ENCODE data around the gene RNGTT. TPM values are rescaled to one million over a fixed set of nuclear protein-coding genes. Genes with fewer than 3 reads are reported as not detected.
"Not testable (repeated sequence)": the region's sequence is repeated elsewhere in the genome, so short reads cannot be mapped to it uniquely, and the experiment has no call there.

RNGTT gene
- total and polyA plus RNA-seq, 4 donors, result 13.1 to 34.4 (median 20.9) TPM

- Histone ChIP-seq H3K9me3 (ENCODE audit: control insufficient read depth, insufficient read depth, low read length) (no peaks in the 10 kb centered on the region), H3K4me1 (ENCODE audit: control insufficient read depth, insufficient read depth, low read length) (no peaks in the 10 kb centered on the region), H3K27me3 (ENCODE audit: control insufficient read depth, insufficient read depth, low read length) (no peaks in the 10 kb centered on the region), H3K27ac (ENCODE audit: low read depth, low read length) (no peak overlapping the region), H3K36me3 (ENCODE audit: control insufficient read depth, insufficient read depth, low read length) (no peaks in the 10 kb centered on the region), H3K4me3 (ENCODE audit: low read depth, low read length) (no peak overlapping the region)
- 63% methylated on average over 2 of the region's 3 CpGs for WGBS (ENCODE audit: insufficient coverage)
- DNase-seq (ENCODE audit: low read depth in 4 of 6, low spot score in 6 of 6), result no peak
Measured at GRCh38 chr6:88975369-88975768, 12.0 kb upstream of the RNGTT start.

GRCh38 chr6:88972504-88973423 lies 9.3 kb upstream of the RNGTT start:
- Histone ChIP-seq H3K9me3 (ENCODE audit: control insufficient read depth, insufficient read depth, low read length) (no peaks in the 10 kb centered on the region), H3K4me3 (ENCODE audit: low read depth, low read length) (no peak overlapping the region), H3K4me1 (ENCODE audit: control insufficient read depth, insufficient read depth, low read length) (no peaks in the 10 kb centered on the region), H3K27me3 (ENCODE audit: control insufficient read depth, insufficient read depth, low read length) (no peaks in the 10 kb centered on the region), H3K36me3 (ENCODE audit: control insufficient read depth, insufficient read depth, low read length) (no peaks in the 10 kb centered on the region), H3K27ac (ENCODE audit: low read depth, low read length) (no peak overlapping the region)
- no peak for DNase-seq (ENCODE audit: low read depth in 4 of 6, low spot score in 6 of 6)
- WGBS (ENCODE audit: insufficient coverage), result 46% methylated on average over 3 of the region's 6 CpGs

DNA sequence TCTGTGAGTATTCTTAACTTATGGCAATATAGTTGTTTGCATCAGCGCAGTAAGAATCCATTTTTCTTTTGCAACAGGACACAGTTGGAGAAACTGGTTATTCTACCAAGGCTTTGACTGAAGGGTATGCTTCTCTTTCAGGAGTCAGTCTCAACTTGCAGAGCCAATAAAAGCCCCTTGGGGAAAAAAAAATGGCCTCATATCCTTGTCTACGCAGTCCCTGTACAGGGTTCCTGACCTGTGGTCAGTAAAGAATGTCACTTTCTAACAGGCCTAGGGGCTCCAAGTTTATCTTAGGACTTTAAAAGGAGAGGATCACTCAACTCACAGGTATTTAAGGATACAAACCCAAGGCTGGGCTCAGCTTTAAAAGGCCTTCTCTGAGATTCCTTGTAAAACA lies 6.9 kb upstream of the RNGTT start:
- Histone ChIP-seq H3K4me1 (ENCODE audit: control insufficient read depth, insufficient read depth, low read length) (no peaks in the 10 kb centered on the region), H3K4me3 (ENCODE audit: low read depth, low read length) (no peak overlapping the region), H3K27ac (ENCODE audit: low read depth, low read length) (no peak overlapping the region), H3K27me3 (ENCODE audit: control insufficient read depth, insufficient read depth, low read length) (no peaks in the 10 kb centered on the region), H3K9me3 (ENCODE audit: control insufficient read depth, insufficient read depth, low read length) (no peaks in the 10 kb centered on the region), H3K36me3 (ENCODE audit: control insufficient read depth, insufficient read depth, low read length) (no peaks in the 10 kb centered on the region)
- no peak for DNase-seq (ENCODE audit: low read depth in 4 of 6, low spot score in 6 of 6)
- WGBS (ENCODE audit: insufficient coverage), result 100% methylated on average over 1 of the region's 2 CpGs

GRCh38 chr6:88969255-88969654 lies 5.8 kb upstream of the RNGTT start:
- H3K27ac ChIP-seq (ENCODE audit: low read depth, low read length); H3K27me3 ChIP-seq (ENCODE audit: control insufficient read depth, insufficient read depth, low read length); DNase-seq (ENCODE audit: low read depth in 4 of 6, low spot score in 6 of 6); H3K9me3 ChIP-seq (ENCODE audit: control insufficient read depth, insufficient read depth, low read length); H3K4me3 ChIP-seq (ENCODE audit: low read depth, low read length); H3K36me3 ChIP-seq (ENCODE audit: control insufficient read depth, insufficient read depth, low read length); H3K4me1 ChIP-seq (ENCODE audit: control insufficient read depth, insufficient read depth, low read length): not testable (repeated sequence)
- WGBS (ENCODE audit: insufficient coverage), result 100% methylated on average over 1 of the region's 2 CpGs

- Histone ChIP-seq H3K4me3 (ENCODE audit: low read depth, low read length) (no peak overlapping the region), H3K9me3 (ENCODE audit: control insufficient read depth, insufficient read depth, low read length) (no peaks in the 10 kb centered on the region), H3K36me3 (ENCODE audit: control insufficient read depth, insufficient read depth, low read length) (no peaks in the 10 kb centered on the region), H3K27me3 (ENCODE audit: control insufficient read depth, insufficient read depth, low read length) (no peaks in the 10 kb centered on the region), H3K4me1 (ENCODE audit: control insufficient read depth, insufficient read depth, low read length) (peaks cover 3% of the 10 kb centered on the region), H3K27ac (ENCODE audit: low read depth, low read length) (no peak overlapping the region)
- DNase-seq (ENCODE audit: low read depth in 4 of 6, low spot score in 6 of 6), result no peak
Measured at GRCh38 chr6:88967891-88968290, 4.5 kb upstream of the RNGTT start.

DNA sequence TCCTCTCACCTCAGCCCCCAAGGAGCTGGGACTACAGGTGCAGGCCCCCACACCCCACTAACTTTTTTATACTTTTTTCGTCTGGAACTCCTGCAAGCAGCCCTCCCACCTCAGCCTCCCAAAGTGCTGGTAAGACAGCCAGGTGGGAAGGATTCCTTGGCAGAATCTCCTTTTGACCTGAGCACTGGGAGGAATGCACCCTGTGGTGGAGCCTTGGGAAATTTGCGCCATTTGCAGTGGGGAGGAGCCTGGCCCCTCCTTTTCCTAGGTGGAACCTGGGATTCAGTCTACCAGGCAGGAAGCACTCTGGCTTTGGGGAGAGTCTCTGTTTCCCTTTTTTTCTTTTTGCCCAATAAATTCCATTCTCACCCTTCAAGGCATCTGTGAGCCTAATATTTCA lies 2.3 kb upstream of the RNGTT start:
- H3K36me3 ChIP-seq (ENCODE audit: control insufficient read depth, insufficient read depth, low read length), result no peaks in the 10 kb centered on the region
- DNase-seq (ENCODE audit: low read depth in 4 of 6, low spot score in 6 of 6), result no peak
- WGBS (ENCODE audit: insufficient coverage), result 100% methylated on average over 1 of the region's 2 CpGs
- H3K27me3 ChIP-seq (ENCODE audit: control insufficient read depth, insufficient read depth, low read length), result no peaks in the 10 kb centered on the region
- no peak overlapping the region for H3K27ac ChIP-seq (ENCODE audit: low read depth, low read length)
- no peak overlapping the region for H3K4me3 ChIP-seq (ENCODE audit: low read depth, low read length)
- H3K4me1 ChIP-seq (ENCODE audit: control insufficient read depth, insufficient read depth, low read length), result peaks cover 11% of the 10 kb centered on the region
- H3K9me3 ChIP-seq (ENCODE audit: control insufficient read depth, insufficient read depth, low read length), result no peaks in the 10 kb centered on the region

GRCh38 chr6:88964509-88964908 lies 1.1 kb upstream of the RNGTT start:
- Histone ChIP-seq H3K4me3 (ENCODE audit: low read depth, low read length) (peak overlapping the region; percentile 81), H3K27ac (ENCODE audit: low read depth, low read length) (peak overlapping the region; percentile 95), H3K27me3 (ENCODE audit: control insufficient read depth, insufficient read depth, low read length) (no peaks in the 10 kb centered on the region), H3K9me3 (ENCODE audit: control insufficient read depth, insufficient read depth, low read length) (no peaks in the 10 kb centered on the region), H3K4me1 (ENCODE audit: control insufficient read depth, insufficient read depth, low read length) (peaks cover 11% of the 10 kb centered on the region), H3K36me3 (ENCODE audit: control insufficient read depth, insufficient read depth, low read length) (no peaks in the 10 kb centered on the region)
- 46% methylated on average over 4 of the region's 5 CpGs for WGBS (ENCODE audit: insufficient coverage)
- no peak for DNase-seq (ENCODE audit: low read depth in 4 of 6, low spot score in 6 of 6)

DNA sequence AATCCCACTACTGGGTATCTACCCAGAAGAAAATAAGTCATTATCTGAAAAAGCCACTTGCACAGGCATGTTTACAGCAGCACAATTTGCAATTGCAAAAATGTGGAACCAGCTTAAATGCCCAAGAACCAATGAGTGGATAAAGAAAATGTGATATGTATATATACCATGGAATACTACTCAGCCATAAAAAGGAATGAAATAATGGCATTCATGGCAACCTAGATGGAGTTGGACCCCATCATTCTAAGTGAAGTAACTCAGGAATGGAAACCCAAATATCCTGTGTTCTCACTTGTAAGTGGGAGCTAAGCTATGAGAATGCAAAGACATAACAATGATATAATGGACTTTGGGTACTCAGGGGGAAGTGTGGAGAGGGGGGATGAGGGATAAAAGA lies 4.6 kb downstream of the RNGTT start:
- Histone ChIP-seq H3K4me1 (ENCODE audit: control insufficient read depth, insufficient read depth, low read length) (peaks cover 8% of the 10 kb centered on the region), H3K27me3 (ENCODE audit: control insufficient read depth, insufficient read depth, low read length) (no peaks in the 10 kb centered on the region), H3K27ac (ENCODE audit: low read depth, low read length) (no peak overlapping the region), H3K36me3 (ENCODE audit: control insufficient read depth, insufficient read depth, low read length) (no peaks in the 10 kb centered on the region), H3K4me3 (ENCODE audit: low read depth, low read length) (no peak overlapping the region), H3K9me3 (ENCODE audit: control insufficient read depth, insufficient read depth, low read length) (peaks cover 1% of the 10 kb centered on the region)
- DNase-seq (ENCODE audit: low read depth in 4 of 6, low spot score in 6 of 6), result no peak

- no peak overlapping the region for H3K4me3 ChIP-seq (ENCODE audit: low read depth, low read length)
- no CpG with 5 or more reads among the region's 2 CpGs for WGBS (ENCODE audit: insufficient coverage)
- H3K27me3 ChIP-seq (ENCODE audit: control insufficient read depth, insufficient read depth, low read length), result no peaks in the 10 kb centered on the region
- H3K36me3 ChIP-seq (ENCODE audit: control insufficient read depth, insufficient read depth, low read length), result no peaks in the 10 kb centered on the region
- no peaks in the 10 kb centered on the region for H3K4me1 ChIP-seq (ENCODE audit: control insufficient read depth, insufficient read depth, low read length)
- DNase-seq (ENCODE audit: low read depth in 4 of 6, low spot score in 6 of 6), result no peak
- no peak overlapping the region for H3K27ac ChIP-seq (ENCODE audit: low read depth, low read length)
- H3K9me3 ChIP-seq (ENCODE audit: control insufficient read depth, insufficient read depth, low read length), result peaks cover 12% of the 10 kb centered on the region
Measured at GRCh38 chr6:88953550-88954386, 9.7 kb downstream of the RNGTT start.
